Neural crest cell (in vitro differentiated cells): ENCODE results near the gene NTRK2. TPM values are rescaled to one million over a fixed set of nuclear protein-coding genes. Genes with fewer than 3 reads are reported as not detected.

Experiments used
- DNase-seq: peaks from one replicate; pipeline ENCODE4 v3.0.0; 2021; ENCODE audit warnings: low read depth, mixed read lengths, low spot score
- H3K27ac Mint-ChIP-seq: one replicate; pipeline ENCODE4 v1.8.0; 2021; ENCODE audit warnings: mild to moderate bottlenecking, mixed read lengths; ENCODE audit not compliant: unreplicated experiment
- H3K27me3 Mint-ChIP-seq: 2 replicates; pipeline ENCODE4 v1.8.0; 2021; ENCODE audit warnings: low read depth, mild to moderate bottlenecking, mixed read lengths
- H3K36me3 Mint-ChIP-seq: 2 replicates; pipeline ENCODE4 v1.8.0; 2021; ENCODE audit warnings: low read depth, mild to moderate bottlenecking, mixed read lengths
- H3K4me1 Mint-ChIP-seq: 2 replicates; pipeline ENCODE4 v1.8.0; 2021; ENCODE audit warnings: mixed read lengths
- H3K4me3 Mint-ChIP-seq: one replicate; pipeline ENCODE4 v1.8.0; 2021; ENCODE audit warnings: mild to moderate bottlenecking, mixed read lengths
- H3K9me3 Mint-ChIP-seq: 2 replicates; pipeline ENCODE4 v1.8.0; 2021; ENCODE audit warnings: mixed read lengths
- CTCF ChIP-seq: fragments of 200-600 bp; sonication (generic); conservative IDR thresholded peaks from 2 replicates; pipeline ENCODE4 v1.5.0; 2021; ENCODE audit warnings: antibody characterized with exemption, mild to moderate bottlenecking
- total RNA-seq: library from RNA; stranded (reverse); gene quantifications from 2 replicates; pipeline ENCODE4 v1.2.1, GENCODE V29; 2021

NTRK2 gene
- total RNA-seq, 1 donor from 2014 or later = 20.6 TPM

GRCh38 chr9:84807431-84807830 lies 137.9 kb downstream of the NTRK2 start:
- Mint-ChIP-seq H3K4me3 (no peak overlapping the region), H3K36me3 (no peaks in the 10 kb centered on the region), H3K4me1 (peaks cover 34% of the 10 kb centered on the region), H3K9me3 (no peaks in the 10 kb centered on the region), H3K27ac (no peak overlapping the region), H3K27me3 (no peaks in the 10 kb centered on the region)
- no peak for TF ChIP-seq CTCF
- no peak for DNase-seq

- Mint-ChIP-seq H3K27me3 (no peaks in the 10 kb centered on the region), H3K4me1 (peaks cover 37% of the 10 kb centered on the region), H3K27ac (no peak overlapping the region), H3K4me3 (no peak overlapping the region), H3K36me3 (no peaks in the 10 kb centered on the region), H3K9me3 (no peaks in the 10 kb centered on the region)
- TF ChIP-seq CTCF = no peak
- no peak for DNase-seq
These were observed 138.4 kb downstream of the NTRK2 start for GRCh38 chr9:84807870-84808390.

DNA sequence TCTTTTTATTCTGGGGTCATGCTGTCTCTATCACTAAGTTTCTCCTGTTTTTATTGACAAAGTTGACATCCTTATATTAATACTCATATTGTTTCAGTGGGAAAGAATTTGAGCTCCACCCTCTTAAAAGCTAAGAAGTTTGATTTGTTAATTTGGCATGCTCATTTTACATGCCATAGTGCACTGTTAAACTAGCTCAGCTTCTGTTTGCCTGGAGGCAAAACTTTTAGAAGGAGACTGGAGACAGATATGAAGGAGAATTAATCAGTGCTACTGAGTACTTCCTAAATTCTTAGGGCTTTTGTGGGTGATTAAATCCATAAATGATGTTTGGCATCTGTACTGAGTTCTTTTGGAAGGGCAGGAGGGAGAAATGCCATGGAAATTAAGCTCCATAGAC lies 138.9 kb downstream of the NTRK2 start:
- no peaks in the 10 kb centered on the region for H3K9me3 Mint-ChIP-seq
- TF ChIP-seq CTCF = no peak
- no peaks in the 10 kb centered on the region for H3K27me3 Mint-ChIP-seq
- no peak overlapping the region for H3K27ac Mint-ChIP-seq
- no peak overlapping the region for H3K4me3 Mint-ChIP-seq
- H3K36me3 Mint-ChIP-seq = no peaks in the 10 kb centered on the region
- H3K4me1 Mint-ChIP-seq = peaks cover 42% of the 10 kb centered on the region
- DNase-seq = no peak

DNA sequence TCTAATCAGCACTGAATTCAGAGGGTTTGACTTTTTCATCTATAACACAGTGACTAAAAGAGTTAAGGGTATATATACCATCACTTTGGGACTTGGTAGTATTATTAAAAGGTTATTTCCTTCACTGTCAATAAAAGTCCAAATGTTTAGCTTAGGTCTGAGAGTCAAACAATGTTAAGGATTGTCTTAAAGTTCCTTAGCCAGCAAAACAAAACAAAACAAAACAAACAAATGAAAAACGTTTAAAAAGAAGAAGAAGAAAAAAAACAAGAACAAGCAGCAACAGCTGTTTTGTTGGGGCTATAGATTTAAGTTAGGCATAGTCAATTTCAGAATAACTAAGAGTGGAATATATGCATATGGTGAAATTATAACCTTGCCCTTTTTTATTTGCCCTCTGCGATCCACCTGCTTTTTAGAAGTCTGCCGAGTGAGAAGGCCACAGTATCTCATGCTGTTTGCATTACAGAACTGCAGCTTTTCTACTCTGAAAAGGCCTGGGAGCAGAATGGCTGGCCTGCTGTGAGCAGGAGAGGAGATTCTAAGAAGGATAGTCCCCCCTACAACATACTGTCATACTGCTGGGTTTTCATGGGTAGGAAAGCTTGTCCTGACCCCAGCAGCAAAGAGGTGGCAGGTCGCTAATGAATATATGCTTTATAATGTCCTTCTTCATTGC lies 141.7 kb downstream of the NTRK2 start:
- H3K27me3 Mint-ChIP-seq = no peaks in the 10 kb centered on the region
- DNase-seq = no peak
- H3K4me1 Mint-ChIP-seq = peaks cover 34% of the 10 kb centered on the region
- no peak for TF ChIP-seq CTCF
- H3K27ac Mint-ChIP-seq = no peak overlapping the region
- H3K36me3 Mint-ChIP-seq = no peaks in the 10 kb centered on the region
- no peaks in the 10 kb centered on the region for H3K9me3 Mint-ChIP-seq
- no peak overlapping the region for H3K4me3 Mint-ChIP-seq

- TF ChIP-seq CTCF = no peak
- Mint-ChIP-seq H3K9me3 (no peaks in the 10 kb centered on the region), H3K4me3 (no peak overlapping the region), H3K27ac (no peak overlapping the region), H3K27me3 (no peaks in the 10 kb centered on the region), H3K4me1 (peaks cover 33% of the 10 kb centered on the region), H3K36me3 (no peaks in the 10 kb centered on the region)
- no peak for DNase-seq
These were observed 142.2 kb downstream of the NTRK2 start for GRCh38 chr9:84811751-84812074.
